ENCODE data around the gene DHX58.

DHX58 gene

GRCh38 chr17:42130310-42130936, 17.9 kb upstream of the DHX58 start:
- in situ Hi-C loops (cut with HindIII; ENCODE audit: low sequenced_read_pairs), result no loop called here

DNA sequence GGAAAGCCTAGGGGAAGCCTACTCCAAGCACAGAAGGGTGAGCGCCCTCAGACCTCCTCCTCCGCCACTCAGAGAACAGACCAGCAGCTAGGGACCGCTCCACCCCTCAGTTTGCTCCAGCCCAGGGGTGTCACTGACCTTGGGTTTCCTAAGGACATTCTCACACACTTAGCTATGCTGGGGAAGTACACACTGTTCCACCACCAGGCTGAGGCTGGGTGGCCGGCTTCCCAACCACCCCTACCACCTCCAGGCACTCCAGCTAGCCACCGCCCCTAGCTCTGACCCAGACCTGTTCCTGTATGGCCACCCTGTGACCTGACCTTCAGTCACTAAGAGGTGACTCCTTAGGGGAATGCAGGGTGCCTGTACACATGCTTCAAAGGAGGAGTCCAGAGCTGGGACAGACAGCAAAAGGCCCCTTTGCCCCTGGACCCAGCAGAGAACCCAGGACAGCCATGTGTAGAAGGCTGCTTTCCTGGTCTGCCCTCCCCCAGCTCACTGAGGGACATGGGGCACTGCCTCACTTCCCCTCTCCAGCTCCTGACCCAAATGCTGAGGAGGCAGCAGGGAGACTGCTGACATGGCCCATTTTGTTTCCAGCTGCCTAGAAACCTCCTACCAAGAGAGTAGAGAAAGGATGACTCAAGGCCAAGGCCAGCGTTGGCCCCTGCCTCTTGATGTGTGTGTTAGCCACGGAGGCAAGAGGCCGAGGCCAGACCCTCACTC, 16.8 kb upstream of the DHX58 start:
- in situ Hi-C loops (cut with HindIII; ENCODE audit: low sequenced_read_pairs), result loop anchor here (10.0 kb wide), 1 partner anchor 154 kb away; no protein-coding TSS in a partner anchor

DNA sequence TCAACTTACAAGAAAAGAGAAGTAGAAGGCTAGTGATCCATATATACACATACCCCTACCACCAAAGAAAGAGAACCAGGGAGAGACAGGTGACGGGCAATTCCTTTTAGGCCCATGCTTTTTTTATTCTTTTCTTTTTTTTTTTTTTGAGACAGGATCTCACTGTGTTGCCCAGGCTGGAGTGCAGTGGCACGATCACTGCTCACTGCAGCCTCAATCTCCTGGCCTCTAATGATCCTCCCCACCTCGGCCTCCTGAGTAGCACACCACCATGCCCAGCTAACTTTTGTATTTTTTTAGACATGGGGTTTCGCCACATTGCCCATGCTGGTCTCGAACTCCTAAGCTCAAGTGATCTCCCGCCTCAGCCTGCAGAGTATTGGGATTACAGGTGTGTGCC, 14.9 kb upstream of the DHX58 start:
- in situ Hi-C loops (cut with HindIII; ENCODE audit: low sequenced_read_pairs), result loop anchor here (10.0 kb wide), 1 partner anchor 153 kb away; no protein-coding TSS in a partner anchor

DNA sequence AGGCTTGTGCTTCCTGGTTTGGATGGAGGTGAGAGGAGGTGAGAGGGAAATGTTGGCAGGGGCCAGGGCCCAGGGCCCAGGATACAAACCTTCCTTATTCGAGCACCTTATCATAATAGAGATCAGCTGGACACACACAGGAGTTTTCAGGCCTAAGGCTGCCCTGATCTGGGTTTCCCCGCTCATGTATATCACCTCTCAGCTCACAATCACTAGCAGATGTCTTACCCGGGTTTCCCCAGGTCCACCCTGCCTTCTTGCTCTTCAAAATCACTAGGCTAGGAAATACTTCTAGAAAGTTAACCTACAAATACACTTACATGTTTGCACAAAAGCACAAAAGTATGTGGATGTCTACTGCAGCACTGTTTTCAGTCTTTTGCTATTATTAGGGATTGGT, 14.3 kb upstream of the DHX58 start:
- in situ Hi-C loops (cut with HindIII; ENCODE audit: low sequenced_read_pairs), result loop anchor here (10.0 kb wide), 1 partner anchor 152 kb away; no protein-coding TSS in a partner anchor

- in situ Hi-C loops (cut with HindIII; ENCODE audit: low sequenced_read_pairs), result loop anchor here (10.0 kb wide), 1 partner anchor 151 kb away; no protein-coding TSS in a partner anchor
These were observed 13.1 kb upstream of the DHX58 start for GRCh38 chr17:42125565-42125964.

- in situ Hi-C loops (cut with HindIII; ENCODE audit: low sequenced_read_pairs), result loop anchor here (10.0 kb wide), 1 partner anchor 149 kb away; no protein-coding TSS in a partner anchor
These were observed 11.7 kb upstream of the DHX58 start for GRCh38 chr17:42124256-42124655.

DNA sequence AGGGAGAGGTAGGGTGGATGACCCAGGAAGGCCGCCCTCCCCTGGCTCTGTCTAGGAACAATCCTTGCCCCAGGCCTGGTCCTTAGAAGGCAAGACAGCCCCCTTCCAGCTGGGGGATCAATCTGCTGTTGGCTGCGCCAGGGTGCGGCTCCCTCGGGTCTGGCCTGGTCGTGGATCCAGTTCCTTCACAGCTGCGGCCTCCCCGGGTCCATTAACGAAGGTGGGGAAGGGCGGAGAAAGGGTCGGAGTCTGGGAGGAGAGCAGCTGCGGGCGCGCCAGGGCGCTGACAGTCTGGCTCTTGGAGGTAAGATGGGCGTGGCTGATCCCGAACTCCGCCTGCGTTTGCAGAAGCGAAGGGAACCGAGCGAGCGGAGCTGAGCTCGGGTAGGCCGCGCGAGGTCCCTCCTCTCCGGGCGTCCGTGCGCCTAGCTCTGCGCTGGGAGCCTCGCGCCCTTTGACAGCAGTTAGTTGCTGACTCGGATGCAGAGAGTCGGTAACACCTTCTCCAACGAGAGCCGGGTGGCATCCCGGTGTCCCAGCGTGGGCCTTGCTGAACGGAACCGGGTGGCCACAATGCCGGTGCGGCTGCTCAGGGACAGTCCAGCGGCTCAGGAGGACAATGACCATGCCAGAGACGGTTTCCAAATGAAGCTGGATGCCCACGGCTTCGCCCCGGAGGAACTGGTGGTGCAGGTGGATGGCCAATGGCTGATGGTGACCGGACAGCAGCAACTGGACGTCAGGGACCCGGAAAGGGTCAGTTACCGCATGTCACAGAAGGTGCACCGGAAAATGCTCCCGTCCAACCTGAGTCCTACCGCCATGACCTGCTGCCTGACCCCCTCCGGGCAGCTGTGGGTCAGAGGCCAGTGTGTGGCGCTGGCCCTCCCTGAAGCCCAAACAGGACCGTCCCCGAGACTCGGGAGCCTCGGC, 10.1 kb upstream of the DHX58 start, which contains the start of gene HSPB9:
TSS of gene HSPB9 (plus strand) at position 434 of the 933 bp plus-strand sequence. CDS start at position 481, 47 bp downstream.
- in situ Hi-C loops (cut with HindIII; ENCODE audit: low sequenced_read_pairs), result loop anchor here (10.0 kb wide), 1 partner anchor 148 kb away; no protein-coding TSS in a partner anchor

DNA sequence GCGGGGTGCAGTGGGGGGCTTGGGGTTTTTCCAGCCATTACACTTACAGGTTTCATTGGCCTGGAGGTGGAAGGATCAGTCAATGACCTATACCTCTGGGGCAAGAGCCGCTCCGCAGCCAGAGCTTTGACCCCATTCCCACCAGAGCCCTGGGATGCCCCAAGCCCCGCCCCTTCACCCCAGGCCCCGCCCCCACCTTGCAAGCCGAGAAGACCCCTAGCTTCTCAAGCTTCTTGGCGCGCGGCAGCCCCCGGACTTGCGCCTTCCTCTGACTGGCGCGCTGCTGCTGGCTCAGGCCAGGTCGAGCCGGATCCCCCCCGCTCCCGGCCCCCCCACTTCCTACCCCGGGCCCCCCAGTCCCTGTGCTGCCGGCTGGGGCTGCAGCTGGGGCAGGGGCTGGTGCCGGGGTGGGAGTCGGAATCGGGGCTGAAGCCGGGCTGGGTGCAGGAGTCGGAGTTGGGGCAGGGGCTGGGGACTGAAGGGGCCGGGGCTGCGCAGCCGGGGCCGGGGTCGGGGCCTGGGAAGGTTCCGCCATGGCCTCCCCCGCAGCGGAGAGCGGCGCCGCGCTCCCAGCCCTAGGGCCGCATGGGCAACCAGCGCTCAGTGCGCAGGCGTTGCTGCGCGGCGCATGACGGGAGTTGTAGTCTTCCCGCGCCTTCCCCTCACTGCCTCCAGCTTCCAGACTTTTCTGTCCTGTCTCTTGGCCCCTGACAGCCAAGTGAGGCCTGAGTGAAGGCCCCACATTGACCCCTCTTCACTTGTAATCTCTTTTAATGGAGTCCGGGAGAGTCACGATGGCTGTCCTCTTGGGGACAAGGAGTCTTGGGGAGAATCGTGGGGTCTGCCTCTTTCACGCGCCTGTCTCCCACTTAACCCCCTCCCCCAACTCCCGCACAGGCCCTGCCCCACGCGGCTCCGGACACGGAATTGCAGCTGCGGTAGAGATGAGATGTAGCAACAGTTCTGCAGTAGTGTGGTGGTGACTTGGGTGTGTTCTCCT, 8.6 kb upstream of the DHX58 start, which contains the start of gene KAT2A:
TSS of gene KAT2A (minus strand) at position 598 of the 1,000 bp plus-strand sequence. CDS start at position 535, 63 bp downstream.
- in situ Hi-C loops (cut with HindIII; ENCODE audit: low sequenced_read_pairs), result loop anchor here (10.0 kb wide), 1 partner anchor 146 kb away; no protein-coding TSS in a partner anchor

DNA sequence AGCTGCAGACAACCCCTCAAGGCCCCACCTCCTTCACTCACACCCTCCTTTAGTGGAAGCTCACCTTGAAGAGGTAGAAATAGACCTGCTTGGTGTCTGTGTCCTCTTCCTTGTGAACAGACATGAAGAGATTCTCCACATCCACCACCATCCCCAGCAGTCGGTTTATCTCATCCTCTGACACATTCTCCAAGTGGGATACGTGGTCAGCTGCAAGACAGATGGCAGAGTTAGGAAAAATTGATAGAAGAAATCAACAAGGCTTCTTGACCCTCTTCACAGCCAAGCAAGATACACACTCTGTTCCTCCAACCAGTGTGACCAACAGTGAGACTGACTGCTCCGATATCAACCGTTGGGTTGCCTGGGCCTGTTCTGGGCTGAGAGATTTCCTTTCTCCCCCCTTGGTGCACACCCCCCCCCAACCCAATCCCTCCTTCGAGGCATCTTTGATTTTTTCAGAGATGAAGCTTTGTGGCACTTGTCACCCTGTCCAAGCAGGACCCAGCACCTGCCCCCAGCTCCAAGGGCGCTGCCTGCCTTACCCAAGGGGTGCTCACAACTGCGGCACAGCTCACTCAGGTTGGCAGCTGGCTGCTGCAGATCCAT, 7.8 kb upstream of the DHX58 start:
- in situ Hi-C loops (cut with HindIII; ENCODE audit: low sequenced_read_pairs), result loop anchor here (10.0 kb wide), 1 partner anchor 145 kb away; no protein-coding TSS in a partner anchor

- in situ Hi-C loops (cut with HindIII; ENCODE audit: low sequenced_read_pairs), result no loop called here
These were observed 6.8 kb upstream of the DHX58 start for GRCh38 chr17:42119301-42119700.

- in situ Hi-C loops (cut with HindIII; ENCODE audit: low sequenced_read_pairs), result no loop called here
These were observed 6.0 kb upstream of the DHX58 start for GRCh38 chr17:42118545-42118944.

DNA sequence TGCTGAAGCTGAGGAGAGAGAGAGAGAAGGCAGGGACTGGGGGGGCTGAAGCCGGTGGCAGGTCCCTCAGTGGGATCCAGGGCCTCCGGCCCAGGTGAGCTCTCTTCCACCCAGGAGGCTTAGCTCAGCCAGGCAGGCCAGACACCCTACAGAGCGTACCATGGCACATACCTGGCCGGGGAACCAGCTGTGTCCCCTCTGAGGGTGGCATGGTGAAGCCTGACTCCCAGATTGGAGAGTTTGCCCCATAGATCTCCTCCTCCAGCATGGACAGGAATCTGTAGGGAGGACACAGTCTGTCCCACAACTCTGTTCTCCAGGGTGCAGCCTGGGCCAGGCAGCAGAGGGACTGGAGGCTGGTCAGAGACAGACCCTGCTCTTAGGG, 5.6 kb upstream of the DHX58 start:
- in situ Hi-C loops (cut with HindIII; ENCODE audit: low sequenced_read_pairs), result no loop called here

GRCh38 chr17:42117397-42118125, 5.0 kb upstream of the DHX58 start:
- in situ Hi-C loops (cut with HindIII; ENCODE audit: low sequenced_read_pairs), result no loop called here

DNA sequence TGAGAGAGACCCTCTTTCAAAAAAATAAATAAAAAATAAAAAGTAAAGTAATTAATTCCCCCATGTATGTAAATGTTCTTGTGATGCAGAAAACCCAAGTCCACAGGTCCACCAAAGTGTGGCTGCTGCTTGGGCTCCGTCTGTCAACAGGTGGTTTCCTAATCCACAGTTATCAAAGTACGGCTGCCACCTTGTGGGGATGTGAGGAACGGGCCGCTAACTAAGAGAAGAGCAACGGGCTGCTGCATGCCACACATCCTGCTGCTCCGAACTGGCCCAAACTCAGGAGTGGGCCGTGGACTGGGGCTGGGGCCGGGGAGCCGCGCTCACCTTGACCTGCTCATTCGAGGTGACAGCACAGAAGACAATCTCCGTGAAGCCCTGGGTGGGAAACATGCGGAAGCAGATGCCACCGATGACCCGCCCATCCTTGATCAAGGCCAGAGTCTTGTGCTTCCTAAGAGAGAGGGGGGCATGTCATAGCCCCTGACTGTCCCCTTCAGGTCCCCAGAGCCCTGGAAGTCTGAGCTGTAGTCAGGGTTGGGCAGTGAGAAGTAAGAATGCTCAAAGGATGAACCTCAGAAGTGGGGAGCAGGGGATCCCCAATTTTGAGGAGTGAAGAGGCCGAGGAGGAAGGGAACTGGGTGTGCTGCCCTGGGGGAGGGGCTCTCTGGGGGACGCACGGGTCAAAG, 4.3 kb upstream of the DHX58 start:
- in situ Hi-C loops (cut with HindIII; ENCODE audit: low sequenced_read_pairs), result no loop called here

- in situ Hi-C loops (cut with HindIII; ENCODE audit: low sequenced_read_pairs), result no loop called here
These were observed 1.6 kb upstream of the DHX58 start for GRCh38 chr17:42114118-42114517.

- in situ Hi-C loops (cut with HindIII; ENCODE audit: low sequenced_read_pairs), result no loop called here
These were observed 967 bp upstream of the DHX58 start for GRCh38 chr17:42113293-42114069.
